ENCODE measurements around the gene SCARB1. TPM values are rescaled to one million over a fixed set of nuclear protein-coding genes. Genes with fewer than 3 reads are reported as not detected.

The SCARB1 gene
- total and polyA plus RNA-seq, 2 of the 13 experiments (the other 11 are each of a cell fraction or from before 2014, with no cell fraction given), result 63.4 to 160 TPM

GRCh38 chr12:124881123-124881522, 17.5 kb upstream of the SCARB1 start (continued):
- TF ChIP-seq DMTF1 (CRISPR knock-in tag; IDR thresholded peaks at IDR 0.05), result no peak
- peak; percentile 47; the same call in 1 of the 2 replicates for TF ChIP-seq IRF2 (CRISPR knock-in tag; IDR thresholded peaks at IDR 0.05)
- peak; percentile 70; the same call in 1 of the 2 replicates for TF ChIP-seq ZNF792 (CRISPR knock-in tag; IDR thresholded peaks at IDR 0.05)
- no peak for TF ChIP-seq ARID2 (CRISPR knock-in tag; IDR thresholded peaks at IDR 0.05; ENCODE audit: borderline replicate concordance)
- TF ChIP-seq KMT2B (CRISPR knock-in tag; IDR thresholded peaks at IDR 0.05), result no peak
- peak; percentile 77; the same call in 1 of the 2 replicates for TF ChIP-seq ZBTB7B (CRISPR knock-in tag; IDR thresholded peaks at IDR 0.05)
- TF ChIP-seq ZNF543 (CRISPR knock-in tag; IDR thresholded peaks at IDR 0.05), result peak; percentile 74; the same call in 1 of the 2 replicates
- TF ChIP-seq HOXA7 (CRISPR knock-in tag; IDR thresholded peaks at IDR 0.05), result no peak
- TF ChIP-seq FIP1L1 (IDR thresholded peaks at IDR 0.05; ENCODE audit: borderline replicate concordance, insufficient read depth, low read depth, low read length), result no peak
- TF ChIP-seq SATB2 (CRISPR knock-in tag; IDR thresholded peaks at IDR 0.05), result no peak
- 0 out of 2 replicates have a peak, but pooled peaks have one; percentile 30 for TF ChIP-seq ARNTL (CRISPR knock-in tag; IDR thresholded peaks at IDR 0.05)
- no peak for TF ChIP-seq ZNF335 (CRISPR knock-in tag; IDR thresholded peaks at IDR 0.05)
- TF ChIP-seq TBP (CRISPR knock-in tag; IDR thresholded peaks at IDR 0.05), result no peak
- TF ChIP-seq POGZ (CRISPR knock-in tag; IDR thresholded peaks at IDR 0.05), result 0 out of 2 replicates have a peak, but pooled peaks have one; percentile 44
- TF ChIP-seq MED1 (CRISPR knock-in tag; IDR thresholded peaks at IDR 0.05), result peak; percentile 91
- TF ChIP-seq NAIF1 (CRISPR knock-in tag; IDR thresholded peaks at IDR 0.05; ENCODE audit: borderline replicate concordance), result no peak
- no peak for TF ChIP-seq PAX8 (CRISPR knock-in tag; IDR thresholded peaks at IDR 0.05; ENCODE audit: borderline replicate concordance)
- peak; percentile 88 for TF ChIP-seq RXRB (CRISPR knock-in tag; IDR thresholded peaks at IDR 0.05; ENCODE audit: borderline replicate concordance)
- no peak for TF ChIP-seq KLF6 (CRISPR knock-in tag; IDR thresholded peaks at IDR 0.05)
- TF ChIP-seq ZNF441 (CRISPR knock-in tag; IDR thresholded peaks at IDR 0.05; ENCODE audit: borderline replicate concordance), result no peak; the same call in 1 of the 2 replicates
- TF ChIP-seq AGO2 (optimal IDR thresholded peaks at IDR 0.05; ENCODE audit: low read depth, low read length), result no peak
- no peak for TF ChIP-seq NCOR1 (IDR thresholded peaks at IDR 0.05; ENCODE audit: borderline replicate concordance, low read length)
- TF ChIP-seq ZNF17 (CRISPR knock-in tag; IDR thresholded peaks at IDR 0.05), result no peak
- TF ChIP-seq ZNF253 (CRISPR knock-in tag; IDR thresholded peaks at IDR 0.05; ENCODE audit: borderline replicate concordance), result no peak
- 0 out of 2 replicates have a peak, but pooled peaks have one; percentile 41 for TF ChIP-seq RFXAP (CRISPR knock-in tag; IDR thresholded peaks at IDR 0.05; ENCODE audit: borderline replicate concordance)
- no peak for TF ChIP-seq ZNF512B (CRISPR knock-in tag; IDR thresholded peaks at IDR 0.05; ENCODE audit: borderline replicate concordance)
- TF ChIP-seq ZNF619 (CRISPR knock-in tag; IDR thresholded peaks at IDR 0.05), result no peak
